GM10847 (cell line): ENCODE data around the gene LRRC23.

Source experiments
- POLR2A ChIP-seq: IDR thresholded peaks from 2 replicates; pipeline ENCODE4 v1.6.1; 2011; ENCODE audit not compliant: insufficient read length; ENCODE audit errors: extremely low read depth

Gene LRRC23

GRCh38 chr12:6954316-6955107 is 49.9 kb downstream of the LRRC23 start:
- no peak for TF ChIP-seq POLR2A

GRCh38 chr12:6955108-6956020 is 50.7 kb downstream of the LRRC23 start:
- TF ChIP-seq POLR2A, result no peak

GRCh38 chr12:6956021-6956727 is 51.6 kb downstream of the LRRC23 start:
- TF ChIP-seq POLR2A, result peak; percentile 20

GRCh38 chr12:6957151-6957701 is 52.6 kb downstream of the LRRC23 start:
- no peak for TF ChIP-seq POLR2A

- peak; percentile 2 for TF ChIP-seq POLR2A
Observed at GRCh38 chr12:6957741-6958608, 53.4 kb downstream of the LRRC23 start.

- no peak for TF ChIP-seq POLR2A
Observed at GRCh38 chr12:6958609-6959057, 54.0 kb downstream of the LRRC23 start.

- peak; percentile 70 for TF ChIP-seq POLR2A
Observed at GRCh38 chr12:6959058-6959804, 54.6 kb downstream of the LRRC23 start.

- TF ChIP-seq POLR2A, result no peak
Observed at GRCh38 chr12:6959805-6960592, 55.4 kb downstream of the LRRC23 start.

- no peak for TF ChIP-seq POLR2A
Observed at GRCh38 chr12:6960593-6961277, 56.1 kb downstream of the LRRC23 start.

GRCh38 chr12:6961278-6961694 is 56.7 kb downstream of the LRRC23 start:
- no peak for TF ChIP-seq POLR2A

- TF ChIP-seq POLR2A, result peak; percentile 32
Observed at GRCh38 chr12:6961695-6962284, 57.2 kb downstream of the LRRC23 start.
